ENCODE results near the gene SCAI. TPM values are rescaled to one million over a fixed set of nuclear protein-coding genes. Genes with fewer than 3 reads are reported as not detected.
"Not testable (repeated sequence)": the region's sequence is repeated elsewhere in the genome, so short reads cannot be mapped to it uniquely, and the experiment has no call there.

Gene SCAI
- total RNA-seq, 4 donors from 2014 or later = 10.4 to 13.4 (median 12.5) TPM

DNA sequence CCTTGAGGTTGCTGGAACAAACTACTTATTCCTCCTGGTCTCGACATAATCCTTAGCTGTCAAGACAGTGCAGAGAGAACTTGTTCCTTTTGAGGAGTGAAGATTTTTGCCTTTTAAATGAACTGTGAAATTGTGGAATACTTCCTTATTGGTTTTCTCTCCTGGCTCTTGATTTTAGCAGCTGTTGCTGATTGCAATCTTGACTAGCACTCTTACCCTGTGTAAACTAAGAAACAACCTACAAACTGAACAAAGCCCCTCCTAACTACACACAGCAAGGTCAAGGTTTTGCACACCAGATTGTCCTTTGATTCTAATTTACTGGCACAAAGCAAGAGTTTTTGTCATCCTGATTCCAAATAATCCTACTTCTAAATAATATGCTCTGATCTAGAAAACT lies 118.4 kb downstream of the SCAI start:
- TF ChIP-seq POLR2A (IDR thresholded peaks at IDR 0.05) (no peak), CTCF (IDR thresholded peaks at IDR 0.05) (no peak)
- DNase-seq = no peak
- no peaks in the 10 kb centered on the region for H3K9me3 ChIP-seq
- no peaks in the 10 kb centered on the region for H3K4me1 ChIP-seq
- 88 to 100% methylated on average over 1 of the region's 1 CpG for WGBS, 2 donors
- H3K4me3 ChIP-seq (replicated peaks in 1 of 3) = no peak overlapping the region
- intact Hi-C loops (cut with DNase I) = no loop called here
- H3K27me3 ChIP-seq = no peaks in the 10 kb centered on the region
- H3K27ac ChIP-seq = no peak overlapping the region
- H3K36me3 ChIP-seq = no peaks in the 10 kb centered on the region

DNA sequence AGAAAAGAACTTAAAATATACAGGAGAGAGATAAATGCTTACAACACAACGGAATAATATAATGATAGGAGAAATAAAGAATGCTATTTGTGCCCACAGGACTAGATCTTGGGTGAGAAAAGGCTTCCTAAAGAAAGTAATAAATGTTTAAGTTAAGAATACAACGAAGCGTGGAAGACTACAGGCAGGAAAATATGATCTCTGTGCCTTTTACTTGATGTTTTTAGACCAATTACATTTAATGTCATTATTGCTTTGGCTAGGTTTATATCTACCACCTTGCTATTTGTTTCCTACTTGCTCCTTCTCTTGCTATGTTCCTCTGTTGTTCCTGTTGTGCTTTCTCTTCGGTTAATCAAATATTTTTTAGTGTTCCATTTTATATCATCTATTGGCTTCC lies 122.3 kb downstream of the SCAI start:
- H3K36me3 ChIP-seq = peaks cover 0 to 2% of the 10 kb centered on the region in 2 donors
- DNase-seq = no peak
- H3K27ac ChIP-seq = no peak overlapping the region
- H3K4me3 ChIP-seq (replicated peaks in 1 of 3) = no peak overlapping the region
- 96% methylated on average over 4 of the region's 4 CpGs for WGBS, 2 donors
- TF ChIP-seq POLR2A (IDR thresholded peaks at IDR 0.05) (no peak), CTCF (IDR thresholded peaks at IDR 0.05) (no peak)
- intact Hi-C loops (cut with DNase I) = no loop called here
- no peaks in the 10 kb centered on the region for H3K27me3 ChIP-seq
- H3K9me3 ChIP-seq = no peaks in the 10 kb centered on the region
- H3K4me1 ChIP-seq = no peaks in the 10 kb centered on the region

DNA sequence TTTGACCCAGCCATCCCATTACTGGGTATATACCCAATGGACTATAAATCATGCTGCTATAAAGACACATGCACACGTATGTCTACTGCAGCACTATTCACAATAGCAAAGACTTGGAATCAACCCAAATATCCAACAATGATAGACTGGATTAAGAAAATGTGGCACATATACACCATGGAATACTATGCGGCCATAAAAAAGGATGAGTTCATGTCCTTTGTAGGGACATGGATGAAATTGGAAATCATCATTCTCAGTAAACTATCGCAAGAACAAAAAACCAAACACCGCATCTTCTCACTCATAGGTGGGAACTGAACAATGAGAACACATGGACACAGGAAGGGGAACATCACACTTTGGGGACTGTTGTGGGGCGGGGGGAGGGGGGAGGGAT lies 127.7 kb downstream of the SCAI start:
- 96 to 98% methylated on average over 5 of the region's 5 CpGs for WGBS, 2 donors
- DNase-seq; intact Hi-C loops (cut with DNase I): not testable (repeated sequence)

DNA sequence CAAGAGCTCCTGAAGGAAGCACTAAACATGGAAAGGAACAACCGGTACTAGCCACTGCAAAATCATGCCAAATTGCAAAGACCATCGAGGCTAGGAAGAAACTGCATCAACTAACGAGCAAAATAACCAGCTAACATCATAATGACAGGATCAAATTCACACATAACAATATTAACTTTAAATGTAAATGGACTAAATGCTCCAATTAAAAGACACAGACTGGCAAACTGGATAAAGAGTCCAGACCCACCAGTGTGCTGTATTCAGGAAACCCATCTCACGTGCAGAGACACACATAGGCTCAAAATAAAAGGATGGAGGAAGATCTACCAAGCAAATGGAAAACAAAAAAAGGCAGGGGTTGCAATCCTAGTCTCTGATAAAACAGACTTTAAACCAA lies 131.3 kb downstream of the SCAI start:
- H3K36me3 ChIP-seq; intact Hi-C loops (cut with DNase I): not testable (repeated sequence)
- WGBS, 2 donors = 100% methylated on average over 2 to 4 of the region's 4 CpGs

More for the DNA sequence above, 127.7 kb downstream of the SCAI start:
- not testable (repeated sequence) for H3K4me1 ChIP-seq; H3K36me3 ChIP-seq; H3K27me3 ChIP-seq; H3K9me3 ChIP-seq; H3K4me3 ChIP-seq (replicated peaks in 1 of 3); H3K27ac ChIP-seq

GRCh38 chr9:125008599-125008998 lies 134.7 kb downstream of the SCAI start:
- Histone ChIP-seq H3K36me3 (no peaks in the 10 kb centered on the region), H3K27me3 (no peaks in the 10 kb centered on the region), H3K9me3 (no peaks in the 10 kb centered on the region), H3K4me1 (no peaks in the 10 kb centered on the region), H3K27ac (no peak overlapping the region), H3K4me3 (replicated peaks in 1 of 3) (no peak overlapping the region)
- intact Hi-C loops (cut with DNase I) = no loop called here
- TF ChIP-seq POLR2A (IDR thresholded peaks at IDR 0.05) = no peak
- no peak for TF ChIP-seq CTCF (IDR thresholded peaks at IDR 0.05)
- no peak for DNase-seq
- 96 to 98% methylated on average over 2 of the region's 2 CpGs for WGBS, 2 donors

More for the DNA sequence above, 131.3 kb downstream of the SCAI start:
- H3K27ac ChIP-seq; H3K4me3 ChIP-seq (replicated peaks in 1 of 3); H3K9me3 ChIP-seq; DNase-seq; H3K27me3 ChIP-seq; H3K4me1 ChIP-seq: not testable (repeated sequence)

DNA sequence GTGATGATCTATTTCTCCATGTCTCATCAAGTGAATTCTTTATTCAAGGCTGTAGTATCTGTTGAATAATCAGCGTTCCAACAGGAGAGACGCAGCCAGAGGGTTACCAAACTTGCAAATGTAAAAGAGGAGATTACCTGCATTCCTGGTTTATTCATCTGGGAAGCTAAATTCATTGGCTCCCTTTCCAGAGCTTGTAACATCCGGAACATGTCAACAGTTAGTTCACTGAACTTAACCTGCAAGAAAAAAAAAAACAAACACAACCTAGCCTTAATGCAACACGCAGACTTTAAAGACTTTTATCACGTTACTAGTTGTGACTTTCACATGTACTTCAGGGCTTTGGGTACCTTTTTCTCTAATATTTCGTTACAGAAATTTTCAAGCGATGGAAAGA lies 140.0 kb downstream of the SCAI start:
- Histone ChIP-seq H3K4me3 (replicated peaks in 1 of 3) (no peak overlapping the region), H3K36me3 (peaks cover 0 to 3% of the 10 kb centered on the region in 2 donors), H3K4me1 (no peaks in the 10 kb centered on the region), H3K27me3 (no peaks in the 10 kb centered on the region), H3K9me3 (no peaks in the 10 kb centered on the region), H3K27ac (no peak overlapping the region)
- intact Hi-C loops (cut with DNase I) = no loop called here
- TF ChIP-seq CTCF (IDR thresholded peaks at IDR 0.05) (no peak), POLR2A (IDR thresholded peaks at IDR 0.05) (no peak)
- 94 to 97% methylated on average over 7 of the region's 7 CpGs for WGBS, 2 donors
- DNase-seq = no peak

All from thyroid gland (tissue), 4 donors.